MM.1S (cell line): ENCODE measurements around the gene CLCNKB.
A peak's percentile ranks its signal among the peaks of the same experiment; 100 is the strongest.

ENCODE experiments used
- DNase-seq: peaks from one replicate; pipeline ENCODE4 v3.0.0-alpha.2; 2015
- H2AFZ ChIP-seq: fragments of 300-600 bp; sonication (generic); 2 replicates; pipeline ENCODE4 v1.6.0; 2016; ENCODE audit warnings: antibody characterized with exemption, low read length
- H3F3A ChIP-seq: fragments of 300-600 bp; sonication (generic); 2 replicates; pipeline ENCODE4 v1.6.1; 2016; ENCODE audit warnings: mild to moderate bottlenecking, antibody characterized with exemption, low read length, moderate library complexity, mixed read lengths; ENCODE audit not compliant: insufficient read depth
- H3K27ac ChIP-seq: fragments of 300-600 bp; sonication (generic); 2 replicates; pipeline ENCODE4 v1.5.1; 2016; ENCODE audit warnings: mild to moderate bottlenecking, low read length
- H3K27me3 ChIP-seq: fragments of 300-600 bp; sonication (generic); replicated peaks from 2 replicates; pipeline ENCODE4 v1.6.0; 2016; ENCODE audit warnings: low read length; ENCODE audit not compliant: insufficient read depth
- H3K36me3 ChIP-seq: fragments of 300-600 bp; sonication (generic); replicated peaks from 2 replicates; pipeline ENCODE4 v1.6.1; 2016; ENCODE audit warnings: mild to moderate bottlenecking, low read length, mixed read lengths; ENCODE audit not compliant: insufficient read depth
- H3K4me1 ChIP-seq: fragments of 300-600 bp; sonication (generic); 2 replicates; pipeline ENCODE4 v1.6.1; 2016; ENCODE audit warnings: low read length, mixed read lengths
- H3K4me2 ChIP-seq: fragments of 300-600 bp; sonication (generic); 2 replicates; pipeline ENCODE4 v1.6.0; 2016; ENCODE audit warnings: low read depth, low read length
- H3K4me3 ChIP-seq: fragments of 300-600 bp; sonication (generic); 2 replicates; pipeline ENCODE4 v1.5.1; 2016; ENCODE audit warnings: low read length, mixed read lengths
- H3K79me2 ChIP-seq: fragments of 300-600 bp; sonication (generic); 2 replicates; pipeline ENCODE4 v1.6.1; 2016; ENCODE audit warnings: mixed run types, low read length, mixed read lengths
- H3K9ac ChIP-seq: fragments of 300-600 bp; sonication (generic); 2 replicates; pipeline ENCODE4 v1.6.1; 2016; ENCODE audit warnings: low read length, mixed read lengths
- H3K9me2 ChIP-seq: fragments of 300-600 bp; sonication (generic); replicated peaks from 2 replicates; pipeline ENCODE4 v1.6.1; 2016; ENCODE audit warnings: mild to moderate bottlenecking, low read length, mixed read lengths; ENCODE audit not compliant: insufficient read depth
- H3K9me3 ChIP-seq: fragments of 300-600 bp; sonication (generic); replicated peaks from 2 replicates; pipeline ENCODE4 v1.6.1; 2016; ENCODE audit warnings: mild to moderate bottlenecking, low read length, mixed read lengths; ENCODE audit not compliant: insufficient read depth
- H4K20me1 ChIP-seq: fragments of 300-600 bp; sonication (generic); 2 replicates; pipeline ENCODE4 v1.6.1; 2016; ENCODE audit warnings: mild to moderate bottlenecking, low read length, moderate library complexity, mixed read lengths; ENCODE audit not compliant: insufficient read depth
- CTCF ChIP-seq: fragments of 300-600 bp; sonication (generic); IDR thresholded peaks from 2 replicates; pipeline ENCODE4 v1.5.1; 2016; ENCODE audit warnings: antibody characterized with exemption, low read length, mixed read lengths
- EZH2 ChIP-seq: fragments of 300-600 bp; sonication (generic); optimal IDR thresholded peaks from 2 replicates; pipeline ENCODE3; 2017; ENCODE audit warnings: low read depth, mild to moderate bottlenecking, antibody characterized with exemption, low read length, mixed read lengths
- EZH2phosphoT487 ChIP-seq: fragments of 300-600 bp; sonication (generic); IDR thresholded peaks from 2 replicates; pipeline ENCODE4 v1.6.1; 2018; ENCODE audit warnings: antibody characterized with exemption, low read length

Gene CLCNKB

GRCh38 chr1:16007671-16008341 lies 35.8 kb upstream of the CLCNKB start:
- Histone ChIP-seq H2AFZ (no peak overlapping the region), H3K9me3 (no peaks in the 10 kb centered on the region), H3K27ac (no peak overlapping the region), H3K9me2 (no peaks in the 10 kb centered on the region), H3K4me2 (no peak overlapping the region), H3K4me1 (peaks cover 4% of the 10 kb centered on the region; the same call in 1 of the 2 replicates), H4K20me1 (no peaks in the 10 kb centered on the region), H3K9ac (no peak overlapping the region), H3F3A (no peaks in the 10 kb centered on the region), H3K27me3 (peaks cover 10% of the 10 kb centered on the region), H3K4me3 (no peak overlapping the region), H3K79me2 (no peaks in the 10 kb centered on the region), H3K36me3 (no peaks in the 10 kb centered on the region)
- TF ChIP-seq EZH2 (no peak), EZH2phosphoT487 (no peak), CTCF (no peak)
- DNase-seq, result no peak

- no peak overlapping the region for H3K4me3 ChIP-seq
- peak; percentile 55 for DNase-seq
- peaks cover 19% of the 10 kb centered on the region for H3K27me3 ChIP-seq
- no peaks in the 10 kb centered on the region for H4K20me1 ChIP-seq
- no peak overlapping the region for H3K4me2 ChIP-seq
- no peak overlapping the region for H2AFZ ChIP-seq
- H3K9me3 ChIP-seq, result no peaks in the 10 kb centered on the region
- TF ChIP-seq CTCF (peak; percentile 96), EZH2 (no peak)
- no peaks in the 10 kb centered on the region for H3K9me2 ChIP-seq
- no peaks in the 10 kb centered on the region for H3K36me3 ChIP-seq
- no peaks in the 10 kb centered on the region for H3K79me2 ChIP-seq
- peaks cover 5% of the 10 kb centered on the region; the same call in 1 of the 2 replicates for H3K4me1 ChIP-seq
- no peak overlapping the region for H3K27ac ChIP-seq
- H3F3A ChIP-seq, result no peaks in the 10 kb centered on the region
- no peak overlapping the region for H3K9ac ChIP-seq
These were observed 34.5 kb upstream of the CLCNKB start for GRCh38 chr1:16009030-16009460.

GRCh38 chr1:16009678-16010077 lies 33.9 kb upstream of the CLCNKB start:
- Histone ChIP-seq H2AFZ (no peak overlapping the region), H3K4me2 (no peak overlapping the region), H3K9ac (no peak overlapping the region), H3K4me1 (peaks cover 5% of the 10 kb centered on the region; the same call in 1 of the 2 replicates), H3F3A (no peaks in the 10 kb centered on the region), H3K36me3 (no peaks in the 10 kb centered on the region), H3K9me2 (no peaks in the 10 kb centered on the region), H3K79me2 (no peaks in the 10 kb centered on the region), H3K9me3 (no peaks in the 10 kb centered on the region), H3K27ac (no peak overlapping the region), H4K20me1 (no peaks in the 10 kb centered on the region), H3K4me3 (no peak overlapping the region), H3K27me3 (peaks cover 25% of the 10 kb centered on the region)
- DNase-seq, result no peak
- TF ChIP-seq CTCF (no peak), EZH2 (no peak), EZH2phosphoT487 (no peak)
